ENCODE results near the gene HPCAL4. TPM values are rescaled to one million over a fixed set of nuclear protein-coding genes. Genes with fewer than 3 reads are reported as not detected.
A peak's percentile ranks its signal among the peaks of the same experiment; 100 is the strongest.

Gene HPCAL4
- total RNA-seq, 1 experiment from 2014 or later, result 0.13 TPM

DNA sequence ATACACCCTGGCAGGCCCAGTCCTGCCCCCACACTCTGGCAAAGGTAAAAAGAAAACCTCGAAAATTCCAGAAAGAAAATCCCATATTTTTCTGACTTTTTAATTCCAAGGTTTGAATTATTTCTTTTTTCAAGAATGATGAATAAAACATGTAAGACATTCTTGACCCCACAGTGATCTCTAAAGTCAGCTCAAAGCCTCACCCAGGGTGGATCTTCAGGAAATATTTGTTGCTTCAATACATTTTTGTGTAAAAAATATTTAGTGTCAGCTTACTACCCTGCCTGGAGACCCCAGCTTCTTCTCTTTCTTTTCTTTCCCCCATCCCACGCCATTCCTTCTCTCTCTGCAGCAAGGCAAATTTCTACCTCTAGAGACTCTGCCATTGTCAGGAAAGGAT is 12.3 kb downstream of the HPCAL4 start:
- H3K36me3 ChIP-seq, result no peaks in the 10 kb centered on the region
- H3K27me3 ChIP-seq (replicated peaks), result peaks cover 9% of the 10 kb centered on the region
- H3K27ac ChIP-seq, result no peak overlapping the region
- no peak for DNase-seq (ENCODE audit: low read depth in 1 of 2, low spot score in 2 of 2)
- no peaks in the 10 kb centered on the region for H3K4me1 ChIP-seq (replicated peaks)
- no peaks in the 10 kb centered on the region for H3K9me3 ChIP-seq (replicated peaks)
- H3K4me3 ChIP-seq, result no peak overlapping the region

DNA sequence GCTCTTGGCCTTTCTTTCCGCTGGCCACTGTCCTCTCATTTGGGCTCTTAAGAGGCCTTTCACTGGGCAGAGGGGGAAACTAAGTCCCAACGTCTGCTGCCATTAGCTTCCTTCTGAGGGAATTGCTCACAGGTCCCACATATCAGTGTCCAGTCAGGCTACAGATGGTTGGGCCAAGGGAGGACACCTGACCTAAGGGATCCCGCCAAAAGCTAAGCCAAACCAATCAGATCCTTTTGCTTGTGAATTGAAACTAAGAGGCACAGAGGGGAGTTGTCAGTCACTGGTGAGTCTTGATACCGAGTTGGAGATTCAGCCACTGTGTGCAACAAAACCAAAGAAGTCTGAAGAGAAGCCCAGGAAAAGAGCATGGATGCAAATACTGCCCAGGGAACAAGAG is 13.6 kb downstream of the HPCAL4 start:
- Histone ChIP-seq H3K27ac (no peak overlapping the region), H3K4me1 (replicated peaks) (no peaks in the 10 kb centered on the region), H3K27me3 (replicated peaks) (peaks cover 14% of the 10 kb centered on the region), H3K4me3 (no peak overlapping the region), H3K9me3 (replicated peaks) (no peaks in the 10 kb centered on the region), H3K36me3 (no peaks in the 10 kb centered on the region)
- DNase-seq (ENCODE audit: low read depth in 1 of 2, low spot score in 2 of 2), result no peak

DNA sequence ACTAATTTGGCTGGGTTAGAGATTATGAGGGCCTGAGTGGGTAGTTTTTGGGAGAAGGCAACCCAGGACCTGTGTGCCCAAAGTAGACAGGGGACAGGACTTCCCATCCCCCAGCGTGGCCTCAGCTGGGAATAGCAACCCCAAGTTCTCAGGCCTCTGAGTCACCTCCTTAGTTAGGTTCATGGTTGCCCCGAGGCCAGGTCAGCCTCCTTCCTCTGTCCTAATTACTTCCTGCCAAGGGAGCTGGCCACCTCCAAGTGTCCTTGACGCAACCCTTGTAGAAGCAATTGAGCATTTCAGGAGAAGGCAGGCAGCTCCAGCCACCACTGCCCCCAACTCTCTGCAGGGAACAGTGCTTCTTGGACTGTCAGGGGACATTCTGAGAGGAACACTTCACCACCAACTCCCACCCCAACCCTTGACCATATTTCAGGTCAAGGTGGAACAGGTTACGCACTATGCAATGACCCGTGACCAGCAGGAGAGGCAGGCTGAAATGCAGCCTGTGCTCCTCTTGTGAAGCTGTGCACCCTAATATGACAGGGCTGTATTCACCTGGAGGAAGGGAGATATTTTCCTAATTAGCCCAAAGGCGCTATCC is 14.2 kb downstream of the HPCAL4 start:
- H3K27me3 ChIP-seq (replicated peaks), result peaks cover 20% of the 10 kb centered on the region
- no peak for DNase-seq (ENCODE audit: low read depth in 1 of 2, low spot score in 2 of 2)

DNA sequence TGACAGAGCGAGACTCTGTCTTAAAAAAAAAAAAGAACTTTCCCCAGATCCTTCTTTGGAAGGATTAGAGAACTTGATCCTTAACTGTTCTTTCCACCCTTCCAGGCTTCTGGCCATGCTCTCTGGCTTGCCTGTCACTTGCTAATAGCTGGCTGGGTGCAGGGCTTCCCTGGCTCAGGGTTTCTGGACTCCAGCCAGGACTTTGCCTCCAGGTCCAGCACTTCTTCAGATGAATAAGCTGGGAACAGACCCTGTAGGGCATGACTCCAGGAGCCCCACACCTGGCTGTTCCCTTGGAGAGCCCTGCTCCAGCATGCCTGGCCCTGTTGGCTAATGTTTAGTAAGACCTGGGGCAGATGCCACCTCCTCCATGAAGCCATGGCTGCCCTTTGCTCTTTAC is 16.0 kb downstream of the HPCAL4 start:
- DNase-seq (ENCODE audit: low read depth in 1 of 2, low spot score in 2 of 2), result no peak
- Histone ChIP-seq H3K36me3 (no peaks in the 10 kb centered on the region), H3K27me3 (replicated peaks) (peaks cover 29% of the 10 kb centered on the region), H3K4me1 (replicated peaks) (peaks cover 11% of the 10 kb centered on the region), H3K4me3 (no peak overlapping the region), H3K27ac (no peak overlapping the region), H3K9me3 (replicated peaks) (no peaks in the 10 kb centered on the region)

More for the DNA sequence above, 14.2 kb downstream of the HPCAL4 start:
- Histone ChIP-seq H3K9me3 (replicated peaks) (no peaks in the 10 kb centered on the region), H3K4me3 (no peak overlapping the region), H3K27ac (no peak overlapping the region), H3K36me3 (no peaks in the 10 kb centered on the region), H3K4me1 (replicated peaks) (peaks cover 2% of the 10 kb centered on the region)

DNA sequence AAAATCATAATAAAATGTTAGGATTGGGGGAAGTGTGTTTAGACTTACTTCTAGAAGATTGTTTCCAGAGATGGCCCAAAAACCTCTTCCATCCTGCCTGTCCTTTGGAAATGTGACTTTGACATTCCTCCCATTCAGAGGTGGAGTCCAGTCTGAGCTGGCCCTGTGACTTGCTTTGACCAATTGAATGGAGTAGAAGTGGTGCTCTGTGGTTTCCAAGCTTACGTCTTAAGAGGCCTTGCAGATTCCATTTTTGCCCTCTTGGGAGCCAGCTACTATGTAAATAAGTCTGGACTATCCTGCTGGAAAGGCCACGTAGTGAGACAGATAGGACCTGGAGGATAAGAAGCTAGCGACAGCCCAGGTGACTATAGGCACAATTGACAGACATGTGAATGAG is 18.0 kb downstream of the HPCAL4 start:
- no peaks in the 10 kb centered on the region for H3K9me3 ChIP-seq (replicated peaks)
- no peak for DNase-seq (ENCODE audit: low read depth in 1 of 2, low spot score in 2 of 2)
- no peaks in the 10 kb centered on the region for H3K36me3 ChIP-seq
- H3K4me1 ChIP-seq (replicated peaks), result peaks cover 11% of the 10 kb centered on the region
- H3K27ac ChIP-seq, result no peak overlapping the region
- peaks cover 34% of the 10 kb centered on the region for H3K27me3 ChIP-seq (replicated peaks)
- H3K4me3 ChIP-seq, result no peak overlapping the region

DNA sequence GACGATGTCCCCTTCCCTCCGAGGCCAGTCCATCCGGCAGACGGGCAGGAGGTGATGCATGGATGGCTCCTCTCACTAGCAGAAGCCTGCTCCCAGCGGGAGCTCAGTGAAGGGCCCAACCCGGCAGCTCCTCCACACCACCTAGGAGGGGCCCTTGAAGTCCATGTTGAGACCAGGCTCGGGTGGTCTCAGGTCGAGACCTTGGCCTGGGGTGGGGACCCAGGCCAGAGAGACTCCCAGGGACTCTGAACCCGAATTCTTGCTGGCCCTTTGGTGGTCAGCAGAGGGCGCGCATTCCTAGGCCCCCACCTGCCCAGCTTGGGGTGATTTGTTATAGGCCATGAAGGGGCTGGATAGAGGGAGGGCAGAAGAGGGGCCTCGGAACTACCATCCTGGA is 18.7 kb downstream of the HPCAL4 start:
- peaks cover 11% of the 10 kb centered on the region for H3K4me1 ChIP-seq (replicated peaks)
- H3K27ac ChIP-seq, result no peak overlapping the region
- peaks cover 34% of the 10 kb centered on the region for H3K27me3 ChIP-seq (replicated peaks)
- DNase-seq (ENCODE audit: low read depth in 1 of 2, low spot score in 2 of 2), result no peak
- H3K9me3 ChIP-seq (replicated peaks), result no peaks in the 10 kb centered on the region
- no peak overlapping the region for H3K4me3 ChIP-seq
- no peaks in the 10 kb centered on the region for H3K36me3 ChIP-seq

DNA sequence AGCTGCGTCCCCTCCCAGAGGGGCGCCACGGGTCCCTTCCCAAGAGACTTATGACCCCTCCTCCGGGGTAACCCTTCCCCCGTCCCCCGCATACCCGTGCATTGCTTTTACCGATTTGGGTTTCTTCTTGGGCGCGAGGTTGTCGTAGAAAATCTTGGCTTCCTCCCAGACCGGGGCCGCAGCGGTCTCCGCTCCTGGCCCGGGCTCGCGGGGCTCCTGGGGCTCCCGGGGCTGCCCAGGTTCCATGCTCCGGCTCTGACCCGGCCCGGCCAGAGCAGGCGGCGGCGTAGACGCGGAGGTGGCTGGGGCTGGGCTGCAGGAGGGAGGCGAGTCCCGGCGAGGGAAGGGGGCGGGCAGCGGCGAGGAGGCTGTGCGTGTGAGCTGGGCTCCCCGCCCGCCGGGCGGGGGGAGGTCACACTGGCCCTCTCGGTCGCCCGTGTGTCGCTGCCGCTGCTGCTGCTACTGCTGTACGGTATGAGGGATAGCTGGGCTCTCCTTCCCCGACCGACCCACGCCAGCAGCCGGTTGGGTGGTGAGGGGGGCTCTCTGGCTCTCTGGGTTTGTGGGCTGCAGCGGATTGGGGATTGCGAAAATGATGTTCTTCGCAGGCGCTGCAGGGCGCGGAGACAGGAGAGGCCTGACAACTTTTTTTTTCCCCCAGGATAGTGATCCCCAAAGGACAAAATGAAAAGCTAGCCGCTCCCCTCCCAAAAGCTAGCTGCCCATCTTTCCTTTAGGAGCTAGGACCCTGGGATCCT is 19.3 kb downstream of the HPCAL4 start, which contains the start of gene NT5C1A:
Gene NT5C1A, minus strand, starts transcription at position 315 of the 758 bp plus-strand sequence. Its CDS starts 69 bp downstream, at position 246.
- Histone ChIP-seq H3K36me3 (no peaks in the 10 kb centered on the region), H3K27ac (no peak within 1 kb of the TSS), H3K9me3 (replicated peaks) (no peaks in the 10 kb centered on the region), H3K4me1 (replicated peaks) (peaks cover 11% of the 10 kb centered on the region), H3K4me3 (peak within 1 kb of the TSS; percentile 19), H3K27me3 (replicated peaks) (peaks cover 34% of the 10 kb centered on the region)
- DNase-seq (ENCODE audit: low read depth in 1 of 2, low spot score in 2 of 2), result no peak

DNA sequence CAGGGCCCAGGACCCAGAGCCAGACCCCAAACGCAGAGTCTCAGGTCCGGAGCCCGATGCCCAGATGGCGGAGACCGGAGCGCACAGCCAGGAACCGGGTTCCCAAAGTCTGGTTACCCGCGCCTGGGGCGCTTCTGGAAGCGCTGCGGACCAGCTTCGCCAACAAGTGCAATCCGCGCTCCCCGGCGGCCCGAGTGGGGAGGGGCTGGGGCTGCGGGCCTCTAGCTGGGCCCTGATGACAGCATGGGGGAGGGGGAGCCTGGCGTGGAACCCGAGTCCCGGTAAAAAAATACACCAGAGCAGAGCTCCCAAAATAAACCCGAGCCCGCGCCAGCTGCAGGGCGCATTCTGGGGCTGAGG is 19.8 kb downstream of the HPCAL4 start:
- Histone ChIP-seq H3K4me1 (replicated peaks) (peaks cover 11% of the 10 kb centered on the region), H3K9me3 (replicated peaks) (no peaks in the 10 kb centered on the region), H3K27me3 (replicated peaks) (peaks cover 34% of the 10 kb centered on the region), H3K4me3 (peak overlapping the region; percentile 19), H3K36me3 (no peaks in the 10 kb centered on the region), H3K27ac (no peak overlapping the region)
- DNase-seq (ENCODE audit: low read depth in 1 of 2, low spot score in 2 of 2), result no peak

DNA sequence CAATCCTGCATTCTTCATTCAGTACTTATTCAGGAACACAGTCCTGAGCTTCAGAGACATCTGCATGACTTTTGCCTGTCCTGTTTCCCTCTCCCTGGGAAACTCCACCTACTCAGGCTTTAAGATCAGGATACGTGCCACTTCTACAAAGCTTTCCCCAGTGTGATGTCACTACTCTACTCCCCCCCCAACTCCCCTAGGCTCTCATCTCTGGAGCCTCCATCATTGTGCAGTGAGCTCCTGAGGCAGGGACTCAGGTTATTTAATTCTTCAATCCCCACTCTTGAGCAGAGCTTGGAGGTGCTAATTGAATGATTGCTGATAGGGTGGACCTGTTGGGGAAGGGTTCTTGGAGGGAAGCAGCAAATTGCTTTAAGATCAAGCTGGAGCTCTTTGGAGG is 20.5 kb downstream of the HPCAL4 start:
- no peaks in the 10 kb centered on the region for H3K36me3 ChIP-seq
- H3K4me3 ChIP-seq, result no peak overlapping the region
- peaks cover 11% of the 10 kb centered on the region for H3K4me1 ChIP-seq (replicated peaks)
- no peak overlapping the region for H3K27ac ChIP-seq
- H3K9me3 ChIP-seq (replicated peaks), result no peaks in the 10 kb centered on the region
- DNase-seq (ENCODE audit: low read depth in 1 of 2, low spot score in 2 of 2), result no peak
- peaks cover 34% of the 10 kb centered on the region for H3K27me3 ChIP-seq (replicated peaks)

DNA sequence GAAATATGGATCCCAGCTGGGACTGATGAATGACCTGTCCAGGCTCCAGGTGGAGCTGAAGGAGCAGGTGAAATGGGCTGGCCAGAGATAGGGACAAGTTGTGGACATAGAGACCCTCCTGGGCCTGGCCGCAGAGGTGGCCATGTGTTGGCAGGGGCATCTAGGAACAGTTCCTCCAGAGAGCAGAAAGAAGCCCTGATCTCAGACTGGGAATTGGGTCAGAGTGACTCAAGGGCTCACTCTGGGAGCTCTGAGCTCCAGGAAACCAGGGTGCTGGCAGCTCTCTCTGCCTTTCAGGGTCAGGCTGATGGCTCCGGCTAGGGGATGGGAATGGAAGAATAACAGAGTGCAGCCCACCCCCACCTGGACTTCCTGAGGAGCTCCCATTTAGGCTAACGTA is 22.3 kb downstream of the HPCAL4 start:
- Histone ChIP-seq H3K27ac (no peak overlapping the region), H3K36me3 (no peaks in the 10 kb centered on the region), H3K4me3 (no peak overlapping the region), H3K4me1 (replicated peaks) (peaks cover 11% of the 10 kb centered on the region), H3K9me3 (replicated peaks) (no peaks in the 10 kb centered on the region), H3K27me3 (replicated peaks) (peaks cover 34% of the 10 kb centered on the region)
- no peak for DNase-seq (ENCODE audit: low read depth in 1 of 2, low spot score in 2 of 2)

DNA sequence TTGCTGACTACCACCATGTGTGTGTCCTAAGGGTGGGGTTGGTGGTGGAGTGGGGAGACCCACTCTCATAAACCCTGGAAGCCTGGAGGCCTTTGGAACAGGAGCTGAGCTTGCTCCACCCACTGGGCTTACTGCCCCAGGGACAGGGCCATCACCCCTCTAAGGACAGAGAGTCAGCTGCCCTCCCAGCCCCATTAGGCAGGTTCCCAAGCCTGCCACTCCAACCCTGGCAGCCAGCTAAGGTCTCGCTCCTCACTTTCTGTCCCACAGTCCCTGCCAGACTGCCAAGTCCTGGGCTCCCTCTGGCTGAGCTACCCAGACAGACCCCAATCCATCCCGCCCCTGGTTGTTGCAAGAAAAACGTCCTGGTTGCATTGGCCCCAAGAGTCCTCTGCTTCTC is 23.1 kb downstream of the HPCAL4 start:
- no peaks in the 10 kb centered on the region for H3K9me3 ChIP-seq (replicated peaks)
- peaks cover 11% of the 10 kb centered on the region for H3K4me1 ChIP-seq (replicated peaks)
- no peaks in the 10 kb centered on the region for H3K36me3 ChIP-seq
- H3K4me3 ChIP-seq, result no peak overlapping the region
- H3K27ac ChIP-seq, result no peak overlapping the region
- DNase-seq (ENCODE audit: low read depth in 1 of 2, low spot score in 2 of 2), result no peak
- peaks cover 31% of the 10 kb centered on the region for H3K27me3 ChIP-seq (replicated peaks)

DNA sequence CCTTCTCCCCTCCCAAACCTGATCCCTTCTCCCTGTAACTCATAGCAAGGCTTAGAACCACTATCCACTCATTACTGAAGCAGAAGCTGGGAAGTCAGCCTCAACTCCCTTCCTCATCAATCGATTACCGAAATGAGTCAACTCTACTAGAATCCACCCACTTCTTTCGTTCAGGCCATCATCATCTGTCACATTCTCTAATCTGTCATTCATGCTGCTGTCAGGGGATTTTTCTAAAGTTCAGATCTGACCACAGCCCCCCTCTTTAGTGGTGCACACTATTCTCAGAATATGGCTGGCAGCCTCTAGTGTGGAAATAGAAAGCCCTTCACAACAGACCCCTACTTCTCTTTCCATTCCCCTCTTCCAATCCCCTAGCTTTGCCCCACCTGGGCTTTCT is 24.5 kb downstream of the HPCAL4 start:
- Histone ChIP-seq H3K9me3 (replicated peaks) (no peaks in the 10 kb centered on the region), H3K27me3 (replicated peaks) (peaks cover 20% of the 10 kb centered on the region), H3K4me3 (no peak overlapping the region), H3K4me1 (replicated peaks) (peaks cover 6% of the 10 kb centered on the region), H3K27ac (no peak overlapping the region), H3K36me3 (no peaks in the 10 kb centered on the region)
- DNase-seq (ENCODE audit: low read depth in 1 of 2, low spot score in 2 of 2), result no peak

DNA sequence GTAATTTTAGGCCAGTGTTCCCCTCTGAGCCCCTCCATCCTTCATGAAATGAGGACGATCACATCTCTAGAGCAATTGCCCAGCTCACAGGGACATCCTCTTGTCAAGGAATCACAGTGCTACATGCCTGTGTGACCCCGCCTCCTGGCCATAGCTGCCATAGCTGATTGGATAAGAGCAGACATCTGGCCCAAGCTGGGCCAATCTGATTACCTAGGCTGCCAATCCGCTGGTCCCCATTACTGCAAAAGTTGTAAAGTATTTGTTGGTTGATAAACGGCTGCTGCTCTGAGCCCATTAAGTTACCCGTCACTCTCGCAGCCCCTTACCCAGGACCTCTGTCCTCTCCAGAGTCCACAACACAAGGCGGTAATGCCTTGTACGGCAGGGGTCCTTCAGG is 27.7 kb downstream of the HPCAL4 start:
- no peaks in the 10 kb centered on the region for H3K4me1 ChIP-seq (replicated peaks)
- no peak overlapping the region for H3K27ac ChIP-seq
- H3K36me3 ChIP-seq, result no peaks in the 10 kb centered on the region
- no peaks in the 10 kb centered on the region; the same call in 1 of the 2 replicates for H3K27me3 ChIP-seq (replicated peaks)
- no peaks in the 10 kb centered on the region for H3K9me3 ChIP-seq (replicated peaks)
- H3K4me3 ChIP-seq, result no peak overlapping the region
- no peak for DNase-seq (ENCODE audit: low read depth in 1 of 2, low spot score in 2 of 2)

DNA sequence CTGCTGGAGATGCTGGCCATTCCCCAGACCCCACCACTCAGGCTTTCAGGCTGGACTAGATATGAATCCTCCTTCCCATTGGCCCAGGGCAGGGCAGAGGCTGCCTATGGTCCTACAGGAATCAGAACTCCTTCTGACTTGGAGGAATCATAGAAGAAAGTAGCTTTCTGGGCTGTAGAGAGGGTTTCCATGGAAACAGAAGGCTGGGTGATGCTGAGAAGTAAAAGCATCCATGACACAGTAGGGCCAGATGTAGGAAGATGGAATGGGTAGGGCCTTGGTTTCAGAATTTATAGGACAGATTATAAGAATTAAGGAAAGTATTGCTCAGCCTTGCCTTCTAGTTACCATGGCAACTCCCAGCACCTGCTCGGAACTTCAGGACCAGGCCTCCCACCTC is 28.4 kb downstream of the HPCAL4 start:
- Histone ChIP-seq H3K4me3 (no peak overlapping the region), H3K36me3 (no peaks in the 10 kb centered on the region), H3K9me3 (replicated peaks) (no peaks in the 10 kb centered on the region), H3K4me1 (replicated peaks) (peaks cover 1% of the 10 kb centered on the region; the same call in 1 of the 2 replicates), H3K27me3 (replicated peaks) (no peaks in the 10 kb centered on the region; the same call in 1 of the 2 replicates), H3K27ac (no peak overlapping the region)
- no peak for DNase-seq (ENCODE audit: low read depth in 1 of 2, low spot score in 2 of 2)

All from SJSA1 (cell line).